Activated T-cell treated with anti-CD3 and anti-CD28 coated beads for 48 hours (primary cell): Measurements from ENCODE around the gene MELTF.
"Not testable (repeated sequence)": the region's sequence is repeated elsewhere in the genome, so short reads cannot be mapped to it uniquely, and the experiment has no call there.

Experiments
- DNase-seq: peaks from one replicate; pipeline ENCODE4 v3.0.0-alpha.2; 2020; ENCODE audit warnings: low read depth

MELTF gene

GRCh38 chr3:197029511-197030167 is at the start of gene MELTF:
TSS of gene MELTF (minus strand) at chr3:197029817. CDS start at chr3:197029702, 115 bp downstream.
- DNase-seq: peak; percentile 79

- DNase-seq: no peak
Observed at GRCh38 chr3:197076415-197076814, 46.8 kb upstream of the MELTF start.

DNA sequence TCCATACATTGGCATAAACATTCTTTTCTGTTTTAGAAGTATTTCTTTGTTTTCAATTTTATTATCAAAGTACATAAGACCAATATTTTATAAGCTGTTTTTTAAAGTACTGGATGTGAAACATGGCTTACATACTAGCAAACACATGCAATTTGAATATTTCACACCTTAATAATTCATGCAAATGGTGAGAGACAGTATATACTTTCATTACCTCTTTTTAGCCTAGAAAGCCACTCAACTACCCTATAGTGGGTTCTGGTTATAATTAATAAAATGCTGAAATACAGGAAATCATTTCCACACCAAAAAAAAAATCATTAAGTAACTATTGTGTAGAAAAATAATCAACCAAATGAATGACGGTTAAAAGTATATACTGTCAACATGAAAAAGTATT is 38.5 kb upstream of the MELTF start:
- DNase-seq: no peak

- no peak for DNase-seq
Observed at GRCh38 chr3:197064771-197065170, 35.2 kb upstream of the MELTF start.

- no peak for DNase-seq
Observed at GRCh38 chr3:197062446-197062845, 32.8 kb upstream of the MELTF start.

- not testable (repeated sequence) for DNase-seq
Observed at GRCh38 chr3:197051637-197052036, 22.0 kb upstream of the MELTF start.

DNA sequence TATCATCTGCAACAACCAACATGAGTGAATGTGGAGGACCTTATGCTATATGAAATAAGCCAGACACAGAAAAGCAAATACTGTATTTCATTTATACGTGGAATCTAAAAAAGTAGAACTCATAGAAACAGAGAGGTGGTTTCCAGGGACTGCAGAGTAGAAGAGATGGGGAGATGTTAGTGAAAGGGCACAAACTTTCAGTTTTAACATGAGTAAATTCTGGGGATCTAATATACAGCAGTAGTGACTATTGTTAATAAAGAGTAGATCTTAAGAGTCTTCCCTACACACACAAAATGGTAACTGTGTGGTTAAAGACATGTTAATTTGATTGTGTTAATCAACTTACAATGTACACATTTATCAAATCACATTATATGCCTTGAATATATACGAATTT is 20.9 kb upstream of the MELTF start:
- DNase-seq: no peak

- DNase-seq: no peak
Observed at GRCh38 chr3:197042539-197042938, 12.9 kb upstream of the MELTF start.

- DNase-seq: no peak
Observed at GRCh38 chr3:197041875-197042488, 12.4 kb upstream of the MELTF start.

- no peak for DNase-seq
Observed at GRCh38 chr3:197040658-197041057, 11.0 kb upstream of the MELTF start.

DNA sequence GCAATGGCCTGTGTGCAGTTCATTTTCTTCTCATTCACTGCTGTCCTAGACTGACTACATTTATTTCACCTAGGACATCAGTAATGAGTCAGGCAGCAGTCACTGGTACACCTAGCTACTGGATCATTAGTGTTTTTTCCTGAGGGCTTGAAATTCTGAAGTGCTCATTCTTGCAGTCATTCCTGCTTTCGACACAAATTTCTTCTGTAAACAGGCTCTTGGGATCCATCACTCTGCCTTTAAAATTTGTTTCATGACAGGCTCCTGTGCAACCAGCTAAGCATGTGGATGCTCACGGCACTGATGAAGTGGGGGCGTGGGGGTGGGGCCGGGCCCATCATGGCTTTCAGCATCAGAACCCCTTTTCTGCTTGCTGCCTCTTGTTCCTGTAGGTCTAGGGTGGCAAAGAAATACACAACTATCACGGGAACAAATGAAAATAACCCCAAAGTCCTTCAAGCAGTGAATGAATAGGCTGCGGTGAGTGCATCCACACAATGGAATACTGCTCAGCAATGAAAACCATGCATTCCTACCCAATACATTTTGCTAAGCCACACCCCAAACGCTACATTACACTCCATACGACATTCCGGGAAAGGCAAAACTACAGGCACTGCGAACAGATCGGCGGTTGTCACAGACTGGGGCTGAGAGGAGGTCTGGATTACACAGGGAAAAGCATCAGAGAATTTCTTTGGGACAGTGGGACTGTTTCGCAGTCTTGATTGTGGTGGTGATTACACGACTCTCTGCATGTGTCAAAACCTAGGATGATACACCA is 9.3 kb upstream of the MELTF start:
- DNase-seq: no peak

GRCh38 chr3:197035577-197035976 is 6.0 kb upstream of the MELTF start:
- DNase-seq: no peak

GRCh38 chr3:197034778-197035177 is 5.2 kb upstream of the MELTF start:
- not testable (repeated sequence) for DNase-seq

- not testable (repeated sequence) for DNase-seq
Observed at GRCh38 chr3:197033764-197034163, 4.1 kb upstream of the MELTF start.

DNA sequence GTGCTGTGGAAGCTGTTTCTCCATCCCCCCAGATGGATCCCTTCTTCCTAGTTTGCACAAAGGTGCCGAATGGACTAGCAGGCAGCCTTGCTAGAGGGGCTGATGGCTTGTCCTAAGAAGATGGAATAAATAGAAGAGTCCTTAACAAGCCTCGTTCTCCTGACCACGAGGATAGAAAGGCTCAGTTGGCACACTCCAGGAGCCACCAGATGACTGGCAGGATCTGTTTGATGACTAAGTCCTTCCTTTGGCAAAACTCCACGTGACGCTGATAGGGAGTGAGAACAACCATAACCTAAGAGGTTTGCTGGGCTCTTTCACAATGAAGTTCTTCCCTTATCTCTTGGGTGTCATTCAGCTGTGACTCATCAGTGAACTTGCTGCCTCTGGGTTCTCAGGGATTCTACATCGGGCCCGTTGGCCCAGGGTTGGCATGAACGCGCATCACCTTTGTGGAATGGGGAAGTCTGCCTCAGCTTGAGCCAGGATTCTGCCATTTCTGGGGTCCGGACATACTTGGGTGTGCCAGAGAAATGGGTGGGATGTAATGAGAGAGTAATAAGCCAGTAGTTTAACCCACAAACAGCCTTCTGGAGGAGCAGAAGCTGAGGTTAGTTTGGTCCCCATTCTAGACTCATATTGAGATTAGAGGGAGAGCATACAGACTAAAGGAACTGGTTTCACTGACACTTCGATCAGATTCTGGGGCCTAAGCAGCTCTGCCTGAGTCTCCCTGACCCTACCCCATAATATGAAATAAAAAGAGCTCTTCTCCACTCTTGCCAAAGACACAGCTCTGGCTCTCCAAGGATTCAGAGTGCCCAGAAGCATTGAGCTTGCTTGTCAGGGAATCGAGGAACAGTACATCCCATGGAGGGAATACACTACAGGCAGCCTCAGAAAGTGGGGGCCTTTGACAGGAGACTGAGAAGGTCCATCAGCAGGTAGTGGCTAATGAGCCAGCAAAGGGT is 2.0 kb upstream of the MELTF start:
- peak; percentile 25 for DNase-seq

- DNase-seq: no peak
Observed at GRCh38 chr3:197030379-197031314, 1.0 kb upstream of the MELTF start.

- DNase-seq: no peak
Observed at GRCh38 chr3:197028728-197029510, 698 bp downstream of the MELTF start.

- no peak for DNase-seq
Observed at GRCh38 chr3:197027896-197028727, 1.5 kb downstream of the MELTF start.
